HG03064 (cell line): ENCODE measurements around the gene GBF1.
"Not testable (repeated sequence)": the region's sequence is repeated elsewhere in the genome, so short reads cannot be mapped to it uniquely, and the experiment has no call there.

ENCODE experiments used
- ATAC-seq: cut with Tn5 transposase; IDR thresholded peaks from one replicate; pipeline ENCODE4 v1.9.1; 2021; ENCODE audit warnings: low read depth; ENCODE audit not compliant: unreplicated experiment

Gene GBF1

GRCh38 chr10:102230861-102231356 is 14.4 kb upstream of the GBF1 start:
- no peak for ATAC-seq

- no peak for ATAC-seq
Measured at GRCh38 chr10:102231357-102232318, 13.7 kb upstream of the GBF1 start.

GRCh38 chr10:102233997-102234396 is 11.3 kb upstream of the GBF1 start:
- ATAC-seq = no peak

- ATAC-seq = no peak
Measured at GRCh38 chr10:102234888-102235597, 10.3 kb upstream of the GBF1 start.

- no peak for ATAC-seq
Measured at GRCh38 chr10:102235598-102235920, 9.8 kb upstream of the GBF1 start.

- no peak for ATAC-seq
Measured at GRCh38 chr10:102236006-102236405, 9.3 kb upstream of the GBF1 start.

- ATAC-seq = no peak
Measured at GRCh38 chr10:102237711-102238252, 7.5 kb upstream of the GBF1 start.

GRCh38 chr10:102240467-102241031 is 4.8 kb upstream of the GBF1 start:
- no peak for ATAC-seq

GRCh38 chr10:102241032-102241443 is 4.3 kb upstream of the GBF1 start:
- ATAC-seq = no peak

- ATAC-seq = no peak
Measured at GRCh38 chr10:102241444-102242117, 3.8 kb upstream of the GBF1 start, which contains the start of gene PITX3. PITX3 (minus strand) TSS chr10:102241512; CDS start chr10:102232080, 9,432 bp downstream.

GRCh38 chr10:102242118-102242485 is 3.2 kb upstream of the GBF1 start:
- ATAC-seq = no peak

- no peak for ATAC-seq
Measured at GRCh38 chr10:102243309-102243708, 2.0 kb upstream of the GBF1 start.

- no peak for ATAC-seq
Measured at GRCh38 chr10:102245932-102246251, 560 bp downstream of the GBF1 start.

GRCh38 chr10:102246261-102246660 is 929 bp downstream of the GBF1 start:
- ATAC-seq = no peak

GRCh38 chr10:102247734-102248133 is 2.4 kb downstream of the GBF1 start:
- no peak for ATAC-seq

GRCh38 chr10:102252508-102252907 is 7.2 kb downstream of the GBF1 start:
- not testable (repeated sequence) for ATAC-seq

- no peak for ATAC-seq
Measured at GRCh38 chr10:102254426-102254825, 9.1 kb downstream of the GBF1 start.

GRCh38 chr10:102255404-102255803 is 10.1 kb downstream of the GBF1 start:
- no peak for ATAC-seq

- no peak for ATAC-seq
Measured at GRCh38 chr10:102261196-102261595, 15.9 kb downstream of the GBF1 start.

- ATAC-seq = no peak
Measured at GRCh38 chr10:102261842-102262241, 16.5 kb downstream of the GBF1 start.
